ENCODE data around the gene INO80D.
"Not testable (repeated sequence)": the region's sequence is repeated elsewhere in the genome, so short reads cannot be mapped to it uniquely, and the experiment has no call there.

Gene INO80D, protein sequence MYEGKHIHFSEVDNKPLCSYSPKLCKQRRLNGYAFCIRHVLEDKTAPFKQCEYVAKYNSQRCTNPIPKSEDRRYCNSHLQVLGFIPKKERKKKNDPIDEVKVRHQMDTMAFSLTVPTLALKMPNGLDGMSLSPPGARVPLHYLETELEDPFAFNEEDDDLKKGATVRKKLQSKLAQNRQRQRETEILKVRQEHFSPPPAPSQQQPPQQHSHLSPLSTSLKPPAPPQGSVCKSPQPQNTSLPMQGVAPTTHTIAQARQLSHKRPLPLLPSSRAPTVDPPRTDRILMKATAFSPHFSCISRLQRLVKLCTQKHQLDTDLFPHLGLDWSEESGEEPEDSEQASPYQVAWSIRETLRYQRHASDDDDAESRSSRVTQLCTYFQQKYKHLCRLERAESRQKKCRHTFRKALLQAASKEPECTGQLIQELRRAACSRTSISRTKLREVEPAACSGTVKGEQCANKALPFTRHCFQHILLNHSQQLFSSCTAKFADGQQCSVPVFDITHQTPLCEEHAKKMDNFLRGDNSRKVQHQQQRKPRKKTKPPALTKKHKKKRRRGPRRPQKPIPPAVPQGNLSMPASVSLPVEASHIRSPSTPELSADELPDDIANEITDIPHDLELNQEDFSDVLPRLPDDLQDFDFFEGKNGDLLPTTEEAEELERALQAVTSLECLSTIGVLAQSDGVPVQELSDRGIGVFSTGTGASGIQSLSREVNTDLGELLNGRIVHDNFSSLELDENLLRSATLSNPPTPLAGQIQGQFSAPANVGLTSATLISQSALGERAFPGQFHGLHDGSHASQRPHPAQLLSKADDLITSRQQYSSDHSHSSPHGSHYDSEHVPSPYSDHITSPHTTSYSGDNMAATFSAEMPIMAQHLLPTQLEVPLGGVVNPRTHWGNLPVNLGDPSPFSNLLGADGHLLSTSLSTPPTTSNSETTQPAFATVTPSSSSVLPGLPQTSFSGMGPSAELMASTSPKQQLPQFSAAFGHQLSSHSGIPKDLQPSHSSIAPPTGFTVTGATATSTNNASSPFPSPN

DNA sequence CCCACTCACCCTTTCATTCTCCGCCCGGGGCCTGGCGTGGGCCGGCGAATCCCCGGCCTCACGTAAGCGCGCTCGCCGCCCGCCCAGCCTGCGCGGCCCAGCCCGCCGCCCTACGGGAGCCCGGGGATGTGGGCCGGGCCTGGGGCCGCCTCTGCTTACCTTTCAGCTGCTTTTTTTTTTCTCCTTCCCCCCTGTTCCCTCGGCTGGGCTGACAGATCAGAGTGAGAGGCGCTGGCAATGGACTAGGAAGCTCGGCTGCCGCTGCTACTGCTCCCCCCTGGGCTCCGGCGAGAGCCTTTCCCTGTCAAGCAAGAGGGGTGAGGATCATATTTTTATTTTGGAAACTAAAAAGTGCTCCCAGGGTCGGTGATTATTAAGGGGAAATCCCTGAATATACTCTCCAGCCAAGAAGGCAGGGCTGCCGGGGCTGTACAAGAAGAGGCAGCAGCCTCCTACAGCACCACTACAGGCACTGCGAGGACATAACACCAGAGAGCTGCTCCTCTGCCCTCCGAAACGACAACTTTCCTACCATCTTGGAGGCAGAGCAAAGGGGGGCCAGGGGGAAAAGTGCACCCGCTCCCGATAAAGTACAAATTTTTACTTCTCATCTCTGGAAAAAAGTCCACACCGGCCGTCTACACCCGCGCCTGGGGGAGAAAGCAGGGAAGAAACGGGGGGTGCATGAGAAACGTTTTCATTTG, at the start of gene INO80D:
TSS of gene INO80D (minus strand) at position 433 of the 704 bp plus-strand sequence. CDS start 23,158 bp downstream, outside the sequence.
- peak; percentile 58 to 62 for DNase-seq

DNA sequence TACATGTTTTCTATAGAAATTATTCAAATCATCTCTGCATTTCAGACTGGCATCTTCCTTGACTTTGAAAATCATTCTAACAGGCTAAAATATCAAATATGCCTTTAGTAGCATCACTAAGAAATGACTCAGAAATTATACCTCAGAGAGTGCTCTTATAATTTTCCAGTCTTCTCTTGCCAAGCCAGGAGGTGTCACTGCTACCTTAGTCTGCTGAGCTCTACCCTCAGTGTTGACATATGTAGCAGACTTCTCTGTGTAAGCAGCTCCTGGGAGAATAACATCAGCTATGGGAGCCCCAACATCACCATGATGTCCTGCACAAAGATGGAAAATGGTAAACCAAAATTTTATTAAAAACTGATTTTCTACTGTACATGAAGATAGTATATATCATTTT, 41.7 kb upstream of the INO80D start:
- no peak for DNase-seq

DNA sequence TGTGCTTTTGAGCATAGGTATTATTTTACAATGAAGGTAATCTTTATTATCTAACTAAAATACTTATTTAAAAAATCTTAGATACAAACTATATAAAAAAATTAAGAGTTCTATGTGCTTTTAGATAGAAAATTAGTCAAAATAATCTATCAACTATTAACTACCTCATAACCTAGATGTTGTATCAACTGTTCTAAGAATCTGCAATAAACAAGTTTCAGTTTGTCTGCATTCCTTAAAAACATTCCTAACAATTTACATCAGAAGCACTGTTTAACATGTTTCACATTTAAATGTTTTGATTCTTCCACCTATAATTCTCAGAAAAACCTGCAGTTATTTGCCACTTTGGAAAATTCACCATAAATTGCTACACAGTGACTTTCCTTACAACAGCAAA, 39.9 kb upstream of the INO80D start:
- DNase-seq = no peak

DNA sequence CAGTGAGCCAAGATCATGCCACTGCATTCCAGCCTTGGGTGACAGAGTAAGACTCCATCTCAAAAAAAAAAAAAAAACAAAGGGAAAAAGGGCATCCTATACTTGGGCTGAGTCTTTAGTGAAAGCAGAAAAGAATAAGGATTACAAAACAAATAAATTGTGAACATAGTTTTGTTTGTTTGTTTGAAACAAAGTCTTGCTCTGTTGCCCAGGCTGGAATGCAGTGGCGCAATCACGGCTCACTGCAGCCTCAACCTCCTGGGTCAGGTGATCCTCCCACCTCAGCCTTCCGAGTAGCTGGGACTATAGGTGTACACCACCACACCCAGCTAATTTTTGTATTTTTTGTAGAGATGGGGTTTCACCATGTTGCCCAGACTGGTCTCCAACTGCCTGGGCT, 36.6 kb upstream of the INO80D start:
- DNase-seq = not testable (repeated sequence)

DNA sequence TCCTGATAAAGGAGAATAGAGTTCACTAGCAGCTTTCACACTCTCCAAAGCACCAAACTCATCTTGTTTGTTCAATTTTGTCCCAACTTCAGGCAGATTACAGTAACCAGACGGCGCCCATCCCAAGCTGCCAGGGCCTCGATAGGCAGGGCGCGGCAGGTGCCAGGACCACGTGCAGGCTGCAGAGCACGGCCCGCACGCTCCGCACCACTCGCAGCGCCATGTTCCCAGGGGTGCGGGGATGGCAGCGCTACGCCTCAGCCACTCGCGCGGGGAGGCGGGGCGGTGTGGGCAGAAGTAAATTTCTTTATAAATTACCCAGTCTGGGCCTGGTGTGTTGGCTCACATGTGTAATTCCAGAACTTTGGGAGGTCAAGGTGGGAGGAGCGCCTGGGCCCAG, 30.3 kb upstream of the INO80D start:
- no peak for DNase-seq

DNA sequence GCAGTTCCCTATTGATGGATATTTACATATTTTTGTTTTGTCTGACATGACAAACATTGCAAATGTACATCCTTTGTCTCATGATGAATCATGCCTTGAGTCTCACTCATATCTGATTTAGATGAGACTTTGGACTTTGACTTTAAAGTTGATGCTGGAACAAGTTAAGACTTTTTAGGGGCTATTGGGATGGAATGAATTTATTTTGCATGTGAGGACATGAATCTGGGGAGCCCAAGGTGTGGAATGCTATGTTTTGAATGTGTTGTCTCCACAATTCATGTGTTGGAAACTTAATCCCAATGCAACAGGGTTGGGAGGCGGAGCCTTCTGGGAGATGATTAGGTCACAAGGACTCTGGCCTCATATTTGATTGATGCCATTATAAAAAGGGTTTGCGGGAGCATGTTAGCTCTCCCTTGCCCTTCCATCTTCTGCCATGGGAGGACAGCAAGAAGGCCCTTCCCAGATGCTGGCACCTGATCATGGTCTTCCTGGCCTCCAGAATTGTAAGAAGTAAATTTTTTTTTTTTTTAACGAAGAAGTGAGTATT, 29.1 kb upstream of the INO80D start:
- DNase-seq = no peak

DNA sequence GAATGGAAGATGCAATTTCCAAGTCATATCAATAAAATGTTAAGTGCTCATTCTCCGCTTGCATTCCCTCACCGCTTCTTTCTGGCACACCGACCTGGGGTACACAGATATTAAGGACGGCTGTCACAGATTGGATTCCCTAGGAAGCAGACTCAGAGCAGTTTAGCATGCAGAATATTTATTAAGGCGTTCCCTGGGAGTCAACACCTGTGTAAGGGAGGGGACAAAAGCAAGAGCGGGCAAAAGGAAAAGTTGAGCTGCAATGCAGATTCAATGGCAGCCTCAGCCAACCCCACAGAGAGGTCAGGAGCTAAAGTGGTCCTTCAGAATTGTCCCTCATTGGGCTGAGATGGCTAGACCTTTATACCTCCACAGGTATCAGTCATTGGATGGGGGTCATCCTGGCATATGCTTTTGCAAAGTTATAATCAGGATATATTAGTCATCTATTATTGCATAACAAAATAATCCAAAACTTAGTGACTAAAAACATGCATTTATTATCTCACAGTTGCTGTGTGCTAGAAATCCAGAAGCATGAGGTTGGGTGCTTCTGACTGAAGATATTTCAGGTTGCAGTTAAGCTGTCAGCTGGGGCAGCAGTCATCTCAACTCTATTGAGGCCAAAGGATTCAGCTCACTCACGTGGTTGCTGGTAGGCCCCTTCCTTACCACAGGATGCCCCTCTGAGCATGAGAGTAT, 27.0 kb upstream of the INO80D start:
- DNase-seq = no peak

DNA sequence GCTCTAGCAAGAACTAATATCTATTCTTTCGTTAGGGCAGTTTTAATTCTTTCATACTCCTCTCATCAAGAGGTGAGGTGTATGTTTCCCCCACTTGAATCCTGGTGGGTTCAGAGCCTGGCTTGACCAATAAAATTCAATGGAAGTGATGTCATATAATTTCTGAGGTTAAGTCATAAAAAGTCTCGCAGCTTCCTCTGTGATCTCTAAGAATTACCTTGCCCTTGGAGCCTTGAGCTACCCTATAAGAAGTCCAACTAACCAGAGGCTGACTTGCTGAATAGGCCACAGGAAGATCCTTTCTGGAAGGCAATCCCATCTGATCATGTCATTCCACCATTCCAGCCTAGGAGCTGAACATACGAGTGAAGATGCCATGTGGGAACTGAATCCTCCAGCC, 26.1 kb upstream of the INO80D start:
- DNase-seq = no peak

DNA sequence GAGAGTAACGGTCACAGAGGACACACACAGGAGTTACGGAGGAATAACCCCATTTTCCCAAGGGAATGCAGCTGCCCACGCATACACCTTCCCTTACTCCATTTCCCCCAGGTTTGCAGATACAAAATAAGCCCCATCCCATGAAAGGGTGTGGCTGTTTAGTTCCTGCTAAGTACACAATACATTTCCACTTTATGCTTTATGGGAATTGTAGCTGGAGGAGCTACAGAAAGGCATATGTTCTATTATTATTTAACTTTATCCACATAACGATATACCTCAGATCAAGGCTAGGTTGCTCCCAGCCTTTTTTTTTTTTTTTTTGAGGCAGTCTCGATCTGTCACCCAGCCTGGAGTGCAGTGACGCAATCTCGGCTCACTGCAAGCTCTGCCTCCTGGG, 22.7 kb upstream of the INO80D start:
- DNase-seq = no peak

DNA sequence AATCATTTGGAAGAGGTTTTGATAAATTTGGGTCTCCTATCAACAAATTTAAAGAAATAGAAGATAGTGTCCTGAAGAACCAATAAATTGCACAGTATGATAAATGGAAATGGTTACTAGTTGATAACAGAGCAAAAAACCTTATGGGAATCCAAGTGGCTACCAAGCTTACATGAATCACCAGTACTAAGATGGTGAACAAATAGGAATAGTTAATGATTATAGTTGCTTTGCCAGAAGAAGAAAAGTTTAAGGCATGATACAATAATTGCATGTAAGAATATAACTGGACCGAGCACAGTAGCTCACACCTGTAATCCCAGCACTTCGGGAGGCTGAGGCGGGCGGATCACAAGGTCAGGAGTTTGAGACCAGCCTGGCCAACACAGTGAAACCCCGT, 19.6 kb upstream of the INO80D start:
- no peak for DNase-seq

DNA sequence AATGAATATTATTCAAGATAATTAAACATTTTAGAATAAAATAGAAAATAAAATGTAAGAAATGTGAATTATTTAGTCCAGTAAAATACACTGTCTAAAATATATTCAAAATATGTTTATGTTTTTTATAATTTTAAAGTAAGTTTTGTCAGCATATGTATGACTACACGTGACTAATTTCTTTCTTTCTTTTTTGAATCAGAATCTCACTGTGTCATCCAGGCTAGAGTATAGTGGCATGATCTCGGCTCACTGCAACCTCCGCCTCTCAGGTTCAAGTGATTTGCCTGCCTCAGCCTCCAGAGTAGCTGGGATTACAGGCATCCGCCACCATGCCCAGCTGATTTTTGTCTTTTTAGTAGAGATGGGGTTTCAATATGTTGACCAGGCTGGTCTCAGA, 19.1 kb upstream of the INO80D start:
- DNase-seq = no peak

DNA sequence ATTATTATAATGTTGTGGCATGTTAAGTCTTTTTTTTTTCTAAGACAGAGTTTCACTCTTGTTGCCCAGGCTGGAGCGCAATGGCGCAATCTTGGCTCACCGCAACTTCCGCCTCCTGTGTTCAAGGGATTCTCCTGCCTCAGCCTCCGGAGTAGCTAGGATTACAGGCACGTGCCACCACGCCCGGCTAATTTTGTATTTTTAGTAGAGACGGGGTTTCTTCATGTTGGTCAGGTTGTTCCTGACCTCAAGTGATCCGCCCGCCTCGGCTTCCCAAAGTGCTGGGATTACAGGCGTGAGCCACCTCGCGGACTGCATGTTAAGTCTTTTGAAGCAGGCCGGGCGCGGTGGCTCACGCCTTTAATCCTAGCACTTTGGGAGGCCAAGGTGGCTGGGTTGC, 12.9 kb upstream of the INO80D start:
- DNase-seq = not testable (repeated sequence)

DNA sequence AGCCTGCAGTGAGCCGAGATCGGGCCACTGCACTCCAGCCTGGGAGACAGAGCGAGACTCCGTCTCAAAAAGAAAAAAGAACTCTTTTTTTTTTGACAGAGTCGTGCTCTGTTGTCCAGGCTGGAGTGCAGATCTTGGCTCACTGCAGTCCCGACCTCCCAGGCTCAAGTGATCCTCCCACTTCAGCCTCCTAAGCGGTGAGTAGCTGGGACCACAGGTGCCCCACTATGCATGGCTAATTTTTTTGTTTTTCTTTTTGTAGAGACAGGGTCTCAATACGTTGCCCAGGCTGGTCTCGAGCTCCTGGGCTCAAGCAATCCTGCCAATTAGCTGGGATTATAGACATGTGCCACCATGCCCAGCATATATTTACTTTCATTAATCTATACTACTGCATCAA, 12.5 kb upstream of the INO80D start:
- no peak for DNase-seq

DNA sequence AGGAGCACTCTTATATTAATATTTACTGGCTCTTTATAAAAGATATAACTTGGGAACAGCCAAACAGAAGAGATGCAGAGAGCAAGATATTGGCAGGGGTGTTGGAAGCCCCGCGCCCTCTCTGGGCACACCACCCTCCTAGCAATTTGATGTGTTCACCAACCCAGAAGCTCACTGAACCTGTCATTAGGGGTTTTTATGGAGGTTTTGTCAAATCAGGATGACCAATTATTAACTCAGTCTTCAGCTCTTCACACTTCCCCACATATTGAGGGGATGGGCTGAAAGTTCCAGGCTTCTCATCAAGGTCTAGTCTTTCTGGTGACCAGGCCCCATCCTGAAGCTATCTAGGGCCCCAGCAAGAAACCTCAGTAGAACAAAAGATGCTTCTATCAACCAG, 10.9 kb upstream of the INO80D start:
- no peak for DNase-seq

DNA sequence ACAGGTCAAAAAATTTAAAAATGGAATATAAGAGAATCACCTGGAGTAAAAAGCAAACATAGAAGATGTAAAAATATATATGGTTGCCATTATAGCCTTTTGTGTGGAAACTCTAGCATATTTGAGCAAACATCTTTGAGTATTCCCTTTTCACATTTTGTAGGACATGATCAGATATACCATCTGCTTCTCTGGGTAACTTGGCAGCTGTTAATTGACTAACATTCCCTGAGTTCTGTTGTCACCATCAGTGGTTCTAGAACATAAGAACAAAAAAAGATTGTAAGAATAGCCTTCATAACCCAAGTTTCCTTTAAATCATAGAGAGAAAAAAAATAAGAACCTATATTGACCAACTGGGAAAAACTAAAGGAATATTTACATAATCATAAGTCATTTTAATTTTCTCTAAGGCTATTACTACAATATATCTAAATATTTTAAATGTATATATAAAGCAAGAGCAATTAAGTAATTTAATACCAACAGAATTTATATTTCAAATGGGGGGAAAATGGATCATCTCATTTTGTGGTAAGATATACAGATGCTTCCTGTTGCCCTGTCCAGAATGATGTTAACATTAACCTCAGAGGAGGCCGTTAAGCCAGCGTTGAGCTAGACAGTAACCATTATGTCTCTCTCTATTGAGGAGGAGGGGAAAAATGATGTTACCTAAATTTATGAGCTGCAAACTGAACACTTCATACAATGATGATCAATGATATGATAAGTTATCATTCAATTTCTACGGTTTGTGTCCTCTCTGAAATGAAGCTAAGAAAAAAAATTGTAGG, 9.8 kb upstream of the INO80D start:
- DNase-seq = no peak

DNA sequence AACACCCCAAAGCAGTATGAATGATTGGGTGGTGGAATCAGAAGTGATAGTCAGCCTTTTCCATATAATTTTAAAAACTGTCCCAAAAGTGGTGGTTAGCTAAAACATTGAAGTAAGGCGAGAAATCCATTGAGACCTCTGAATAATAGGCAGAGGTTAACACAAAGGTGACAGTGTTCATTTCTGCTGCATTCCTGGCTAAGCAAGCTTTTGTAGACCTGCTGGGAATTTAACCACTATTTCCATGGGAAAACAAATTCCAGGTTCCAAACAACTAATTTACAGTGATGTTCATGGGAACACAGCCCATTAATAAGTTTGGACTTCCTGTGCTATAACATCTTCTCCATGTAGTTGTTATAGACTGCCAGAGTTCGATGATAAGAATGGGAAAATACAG, 6.3 kb upstream of the INO80D start:
- no peak for DNase-seq

DNA sequence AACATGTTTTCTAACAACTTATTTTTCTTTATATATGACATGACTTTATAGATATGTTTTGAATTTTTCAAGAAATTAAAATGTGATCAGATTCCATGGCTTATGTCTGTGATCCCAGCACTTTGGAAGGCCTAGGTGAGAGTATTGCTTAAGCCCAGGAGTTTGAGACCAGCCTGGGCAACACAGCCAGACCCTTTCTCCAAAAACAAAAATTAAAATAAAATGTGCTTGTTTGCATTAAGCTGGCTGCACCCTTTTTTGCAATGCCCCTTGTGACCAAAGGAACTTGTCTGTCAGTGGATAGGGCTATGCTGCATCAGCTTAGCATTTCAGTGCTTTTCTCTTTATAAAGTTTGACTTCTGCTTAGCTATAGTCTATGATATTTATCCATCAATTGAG, 2.3 kb upstream of the INO80D start:
- DNase-seq = no peak

DNA sequence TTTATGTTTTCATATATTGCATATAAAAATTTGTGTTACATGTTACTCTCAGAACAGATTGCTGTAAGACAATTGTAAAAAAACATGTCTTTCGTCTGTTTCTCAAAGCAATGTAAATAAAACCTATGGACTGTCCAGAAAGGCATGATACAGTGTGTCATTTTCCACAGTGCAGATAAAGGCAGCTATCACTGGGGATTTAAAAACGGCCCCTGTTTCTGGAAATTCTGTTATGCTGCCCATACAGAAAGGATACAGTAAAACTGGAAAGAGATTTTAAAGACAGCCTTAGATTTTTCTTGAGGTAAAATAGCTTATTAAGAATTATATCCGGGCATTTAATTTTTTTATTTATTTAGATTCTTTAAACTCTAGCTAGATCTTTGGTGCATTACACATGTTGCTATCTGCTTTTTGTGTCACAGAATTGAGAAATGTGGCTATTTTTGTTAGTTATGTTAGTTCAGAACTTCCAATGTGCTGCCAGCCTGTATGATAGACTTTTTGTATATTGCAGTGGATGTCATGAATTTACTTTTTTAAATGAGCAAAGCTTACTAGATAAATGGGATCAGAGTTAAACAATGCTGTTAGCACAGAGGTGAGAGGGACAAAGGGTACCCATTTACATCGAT, 859 bp upstream of the INO80D start:
- no peak for DNase-seq

DNA sequence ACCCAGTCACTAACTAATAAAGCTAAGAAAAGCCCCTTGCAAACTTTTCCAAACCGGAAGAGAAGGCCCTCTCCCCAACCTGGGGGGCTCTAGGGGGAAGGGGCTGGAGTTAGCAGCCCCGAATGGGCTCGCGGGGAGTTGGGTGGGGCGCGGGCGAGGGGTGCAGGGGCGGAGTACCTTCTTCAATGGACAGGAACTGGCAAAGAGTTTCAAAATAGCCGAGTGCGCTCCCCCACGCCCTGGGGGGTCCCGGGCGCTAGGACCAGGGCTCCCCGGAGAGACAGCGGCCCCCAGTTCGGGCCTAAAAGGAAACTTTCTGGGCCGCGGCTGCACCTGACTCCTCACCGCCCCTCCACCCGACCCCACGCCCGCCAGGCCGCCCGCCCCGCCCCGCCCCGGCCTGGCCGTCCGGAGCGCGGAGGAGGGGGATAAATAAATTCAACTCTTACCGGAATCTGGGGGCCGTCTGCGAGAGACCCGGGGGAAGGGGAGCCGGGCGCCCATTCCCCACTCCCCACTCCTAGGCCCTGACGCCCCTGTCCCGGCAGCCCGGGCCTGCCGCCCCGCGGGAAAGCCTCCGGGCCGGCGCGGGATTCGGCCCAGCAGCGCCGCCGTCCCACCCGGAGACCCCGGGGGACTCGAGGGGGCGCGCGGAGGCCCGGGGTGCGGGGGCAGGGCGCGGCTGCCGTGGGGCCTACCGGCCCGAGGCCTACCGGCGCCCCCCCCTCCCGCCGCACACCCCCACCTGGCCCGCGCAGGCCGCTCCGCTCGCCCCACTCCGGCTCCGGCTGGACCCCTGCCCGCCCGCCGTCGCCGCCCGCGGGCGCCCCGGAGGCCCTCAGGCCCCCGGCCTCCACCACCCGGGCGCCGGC, 868 bp downstream of the INO80D start:
- DNase-seq = no peak

DNA sequence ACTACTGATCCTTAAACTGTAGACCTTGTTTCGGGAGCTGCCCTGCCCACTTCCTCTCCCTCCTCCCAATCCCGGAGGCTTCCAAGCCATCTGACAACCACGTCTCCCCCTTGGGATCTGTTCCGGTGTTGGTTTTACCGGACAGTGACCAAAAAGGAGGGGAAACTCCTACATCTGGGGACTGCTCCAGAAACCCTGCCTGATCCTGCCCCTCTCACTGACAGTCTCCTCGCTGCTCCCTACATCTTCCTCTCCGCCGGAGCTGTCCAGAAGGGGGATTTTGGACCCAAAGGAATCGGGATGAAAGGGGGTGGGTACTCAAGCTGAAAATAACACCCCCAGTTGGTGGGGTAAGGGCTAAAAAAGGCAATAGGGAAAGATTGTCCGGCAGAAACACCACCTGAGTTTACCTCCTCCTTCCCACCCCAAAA, 1.5 kb downstream of the INO80D start:
- no peak for DNase-seq
